Muscle of leg (tissue), 11 donors: Measurements from ENCODE around the gene DBT. TPM values are rescaled to one million over a fixed set of nuclear protein-coding genes. Genes with fewer than 3 reads are reported as not detected.
"Not testable (repeated sequence)": the region's sequence is repeated elsewhere in the genome, so short reads cannot be mapped to it uniquely, and the experiment has no call there.

Experiments
- DNase-seq: peaks from one replicate; pipeline ENCODE4 v3.0.0; 2013
- H3K27ac ChIP-seq: one replicate; pipeline ENCODE4 v1.5.1; 2013; ENCODE audit warnings: mild to moderate bottlenecking, low read length, control low read depth
- H3K27me3 ChIP-seq: one replicate; pipeline ENCODE4 v1.6.1; 2013; ENCODE audit warnings: low read length; ENCODE audit not compliant: control insufficient read depth, insufficient read depth
- H3K36me3 ChIP-seq: one replicate; pipeline ENCODE4 v1.6.1; 2013; ENCODE audit warnings: low read length; ENCODE audit not compliant: control insufficient read depth, insufficient read depth
- H3K4me1 ChIP-seq: one replicate; pipeline ENCODE4 v1.6.1; 2013; ENCODE audit warnings: low read length; ENCODE audit not compliant: control insufficient read depth, insufficient read depth
- H3K4me3 ChIP-seq: one replicate; pipeline ENCODE4 v1.5.1; 2013; ENCODE audit warnings: low read length, control low read depth
- H3K9me3 ChIP-seq: replicated peaks from 2 replicates; pipeline ENCODE4 v1.6.1; 2013; ENCODE audit warnings: low read depth, low read length; ENCODE audit not compliant: control insufficient read depth
- WGBS: methylation state at CpG from one replicate; pipeline ENCODE4 v1.1.5; 2013; ENCODE audit warnings: missing lambda C conversion rate; ENCODE audit not compliant: insufficient coverage; 5-methylcytosine and 5-hydroxymethylcytosine counted together
- polyA plus RNA-seq, 8 donors: library from polyadenylated mRNA; unstranded; fragments of 120-200 nt; gene quantifications; one replicate each; pipeline versions ENCODE4 v1.2.1 to v1.2.3, GENCODE V29; 2013; ENCODE audit warnings: inconsistent platforms in 1 of 8, low replicate concordance in 1 of 8; ENCODE audit not compliant: insufficient read length in 8 of 8, insufficient read depth in 1 of 8
- total RNA-seq: library from RNA; stranded (reverse); fragments of 120-200 nt; gene quantifications from one replicate; pipeline ENCODE4 v1.2.4, GENCODE V29; 2013

DBT gene
- total and polyA plus RNA-seq, 9 donors = 5.8 to 10.9 (median 9.0) TPM

GRCh38 chr1:100233566-100233965 lies 16.1 kb downstream of the DBT start:
- H3K4me1 ChIP-seq, DNase-seq, H3K27me3 ChIP-seq, H3K4me3 ChIP-seq, H3K27ac ChIP-seq, H3K9me3 ChIP-seq: not testable (repeated sequence)
- 93% methylated on average over 3 of the region's 4 CpGs for WGBS
- H3K36me3 ChIP-seq = peaks cover 15% of the 10 kb centered on the region

GRCh38 chr1:100232156-100232555 lies 17.5 kb downstream of the DBT start:
- Histone ChIP-seq H3K36me3 (peaks cover 12% of the 10 kb centered on the region), H3K9me3 (no peaks in the 10 kb centered on the region), H3K4me3 (no peak overlapping the region), H3K27me3 (no peaks in the 10 kb centered on the region), H3K27ac (no peak overlapping the region), H3K4me1 (no peaks in the 10 kb centered on the region)
- WGBS = no CpG with 5 or more reads among the region's 1 CpG
- no peak for DNase-seq

GRCh38 chr1:100231721-100232120 lies 17.9 kb downstream of the DBT start:
- Histone ChIP-seq H3K9me3 (no peaks in the 10 kb centered on the region), H3K4me3 (no peak overlapping the region), H3K27me3 (no peaks in the 10 kb centered on the region), H3K4me1 (no peaks in the 10 kb centered on the region), H3K36me3 (peaks cover 7% of the 10 kb centered on the region), H3K27ac (no peak overlapping the region)
- no peak for DNase-seq
- no CpG with 5 or more reads among the region's 2 CpGs for WGBS

GRCh38 chr1:100230765-100231164 lies 18.9 kb downstream of the DBT start:
- no CpG with 5 or more reads among the region's 2 CpGs for WGBS

GRCh38 chr1:100229681-100230443 lies 19.8 kb downstream of the DBT start:
- Histone ChIP-seq H3K27ac (no peak overlapping the region), H3K4me3 (no peak overlapping the region), H3K9me3 (no peaks in the 10 kb centered on the region), H3K36me3 (peaks cover 7% of the 10 kb centered on the region), H3K27me3 (no peaks in the 10 kb centered on the region), H3K4me1 (no peaks in the 10 kb centered on the region)
- 90% methylated on average over 3 of the region's 4 CpGs for WGBS
- DNase-seq = no peak

More at GRCh38 chr1:100230765-100231164, 18.9 kb downstream of the DBT start:
- no peak overlapping the region for H3K4me3 ChIP-seq
- no peaks in the 10 kb centered on the region for H3K27me3 ChIP-seq
- no peak for DNase-seq
- peaks cover 7% of the 10 kb centered on the region for H3K36me3 ChIP-seq
- no peak overlapping the region for H3K27ac ChIP-seq
- no peaks in the 10 kb centered on the region for H3K4me1 ChIP-seq
- H3K9me3 ChIP-seq = no peaks in the 10 kb centered on the region

- peaks cover 3% of the 10 kb centered on the region for H3K36me3 ChIP-seq
- no peak for DNase-seq
- no peak overlapping the region for H3K4me3 ChIP-seq
- no peak overlapping the region for H3K27ac ChIP-seq
- no peaks in the 10 kb centered on the region for H3K27me3 ChIP-seq
- H3K4me1 ChIP-seq = no peaks in the 10 kb centered on the region
- H3K9me3 ChIP-seq = no peaks in the 10 kb centered on the region
Measured at GRCh38 chr1:100222428-100222827, 27.2 kb downstream of the DBT start.

GRCh38 chr1:100219883-100220282 lies 29.8 kb downstream of the DBT start:
- no CpG with 5 or more reads among the region's 2 CpGs for WGBS
- no peak overlapping the region for H3K4me3 ChIP-seq
- H3K27ac ChIP-seq = no peak overlapping the region
- DNase-seq = no peak
- no peaks in the 10 kb centered on the region for H3K9me3 ChIP-seq
- no peaks in the 10 kb centered on the region for H3K27me3 ChIP-seq
- H3K4me1 ChIP-seq = no peaks in the 10 kb centered on the region
- H3K36me3 ChIP-seq = peaks cover 3% of the 10 kb centered on the region

GRCh38 chr1:100219457-100219856 lies 30.2 kb downstream of the DBT start:
- H3K9me3 ChIP-seq = no peaks in the 10 kb centered on the region
- H3K27me3 ChIP-seq = no peaks in the 10 kb centered on the region
- H3K4me3 ChIP-seq = no peak overlapping the region
- no peak overlapping the region for H3K27ac ChIP-seq
- no peaks in the 10 kb centered on the region for H3K4me1 ChIP-seq
- H3K36me3 ChIP-seq = peaks cover 3% of the 10 kb centered on the region
- no peak for DNase-seq
- WGBS = no CpG with 5 or more reads among the region's 6 CpGs

GRCh38 chr1:100217834-100218233 lies 31.8 kb downstream of the DBT start:
- H3K9me3 ChIP-seq = no peaks in the 10 kb centered on the region
- H3K36me3 ChIP-seq = peaks cover 5% of the 10 kb centered on the region
- H3K27ac ChIP-seq = no peak overlapping the region
- DNase-seq = no peak
- H3K27me3 ChIP-seq = no peaks in the 10 kb centered on the region
- H3K4me1 ChIP-seq = no peaks in the 10 kb centered on the region
- H3K4me3 ChIP-seq = no peak overlapping the region
- WGBS = 100% methylated on average over 1 of the region's 2 CpGs

- no peaks in the 10 kb centered on the region for H3K4me1 ChIP-seq
- no peaks in the 10 kb centered on the region for H3K9me3 ChIP-seq
- no CpG with 5 or more reads among the region's 1 CpG for WGBS
- no peak overlapping the region for H3K27ac ChIP-seq
- H3K27me3 ChIP-seq = no peaks in the 10 kb centered on the region
- no peak for DNase-seq
- H3K4me3 ChIP-seq = no peak overlapping the region
- peaks cover 10% of the 10 kb centered on the region for H3K36me3 ChIP-seq
Measured at GRCh38 chr1:100215101-100215500, 34.5 kb downstream of the DBT start.

- H3K36me3 ChIP-seq = peaks cover 17% of the 10 kb centered on the region
- H3K9me3 ChIP-seq = no peaks in the 10 kb centered on the region
- no peak for DNase-seq
- H3K4me1 ChIP-seq = no peaks in the 10 kb centered on the region
- no peak overlapping the region for H3K4me3 ChIP-seq
- 95% methylated on average over 37 of the region's 37 CpGs for WGBS
- no peak overlapping the region for H3K27ac ChIP-seq
- no peaks in the 10 kb centered on the region for H3K27me3 ChIP-seq
Measured at GRCh38 chr1:100213141-100213540, 36.5 kb downstream of the DBT start.
